H9 (cell line): ENCODE results near the gene CCM2. TPM values are rescaled to one million over a fixed set of nuclear protein-coding genes. Genes with fewer than 3 reads are reported as not detected.

ENCODE experiments used
- DNase-seq: peaks from one replicate; pipeline ENCODE4 v3.0.0-alpha.2; 2017
- H2AFZ ChIP-seq: one replicate; pipeline ENCODE4 v1.6.1; 2013; ENCODE audit warnings: mild to moderate bottlenecking, low read length, control low read depth, moderate library complexity
- H2AK5ac ChIP-seq: 2 replicates; pipeline ENCODE4 v1.6.1; 2013; ENCODE audit warnings: low read length, control low read depth, mixed read lengths; ENCODE audit not compliant: insufficient read length
- H2BK120ac ChIP-seq: one replicate; pipeline ENCODE4 v1.6.1; 2013; ENCODE audit warnings: low read depth, mild to moderate bottlenecking, low read length, control low read depth, inconsistent platforms; ENCODE audit not compliant: poor library complexity, severe bottlenecking
- H2BK12ac ChIP-seq: 2 replicates; pipeline ENCODE4 v1.6.1; 2013; ENCODE audit warnings: low read length, control low read depth, mixed read lengths, low read depth; ENCODE audit not compliant: insufficient read length
- H2BK15ac ChIP-seq: 2 replicates; pipeline ENCODE4 v1.6.1; 2013; ENCODE audit warnings: low read depth, low read length, control low read depth
- H2BK20ac ChIP-seq: one replicate; pipeline ENCODE4 v1.6.1; 2013; ENCODE audit warnings: low read depth, mild to moderate bottlenecking, low read length, control low read depth, inconsistent platforms; ENCODE audit not compliant: poor library complexity, severe bottlenecking
- H2BK5ac ChIP-seq: 2 replicates; pipeline ENCODE4 v1.6.1; 2013; ENCODE audit warnings: low read length, control low read depth, mixed read lengths; ENCODE audit not compliant: insufficient read length
- H3K14ac ChIP-seq: 2 replicates; pipeline ENCODE4 v1.6.1; 2013; ENCODE audit warnings: low read length, control low read depth; ENCODE audit not compliant: insufficient read depth
- H3K18ac ChIP-seq: 2 replicates; pipeline ENCODE4 v1.6.1; 2013; ENCODE audit warnings: low read depth, mild to moderate bottlenecking, mixed read lengths, low read length, control low read depth; ENCODE audit not compliant: insufficient read length
- H3K23ac ChIP-seq: 2 replicates; pipeline ENCODE4 v1.6.1; 2013; ENCODE audit warnings: low read length, control low read depth, mixed read lengths, low read depth; ENCODE audit not compliant: insufficient read length
- H3K23me2 ChIP-seq: 2 replicates; pipeline ENCODE4 v1.6.1; 2013; ENCODE audit warnings: low read depth, mild to moderate bottlenecking, mixed read lengths, low read length, control low read depth; ENCODE audit not compliant: insufficient read length, poor library complexity, severe bottlenecking
- H3K27ac ChIP-seq: 2 replicates; pipeline ENCODE4 v1.5.1; 2013; ENCODE audit warnings: low read length, control low read depth, mixed read lengths, low read depth; ENCODE audit not compliant: insufficient read length
- H3K27me3 ChIP-seq: 2 replicates; pipeline ENCODE4 v1.6.1; 2013; ENCODE audit warnings: low read length, control low read depth, inconsistent platforms; ENCODE audit not compliant: insufficient read depth
- H3K4ac ChIP-seq: 2 replicates; pipeline ENCODE4 v1.6.1; 2013; ENCODE audit warnings: low read depth, mild to moderate bottlenecking, control low read depth, inconsistent platforms, low read length, moderate library complexity
- H3K4me1 ChIP-seq: 2 replicates; pipeline ENCODE4 v1.6.1; 2013; ENCODE audit warnings: low read length, control low read depth, inconsistent platforms; ENCODE audit not compliant: insufficient read depth
- H3K4me2 ChIP-seq: 2 replicates; pipeline ENCODE4 v1.6.1; 2013; ENCODE audit warnings: low read length, control low read depth, mixed read lengths; ENCODE audit not compliant: insufficient read length, insufficient read depth
- H3K56ac ChIP-seq: 2 replicates; pipeline ENCODE4 v1.6.1; 2013; ENCODE audit warnings: low read depth, mild to moderate bottlenecking, mixed read lengths, low read length, control low read depth; ENCODE audit not compliant: insufficient read length
- H3K79me1 ChIP-seq: 2 replicates; pipeline ENCODE4 v1.6.1; 2013; ENCODE audit warnings: low read depth, mild to moderate bottlenecking, moderate library complexity, low read length, control low read depth, inconsistent platforms; ENCODE audit not compliant: insufficient read depth, poor library complexity, severe bottlenecking
- H3K79me2 ChIP-seq: 2 replicates; pipeline ENCODE4 v1.6.1; 2013; ENCODE audit warnings: low read length, control low read depth, inconsistent platforms; ENCODE audit not compliant: insufficient read depth
- H3K9ac ChIP-seq: 2 replicates; pipeline ENCODE4 v1.6.1; 2013; ENCODE audit warnings: low read length, control low read depth, mixed read lengths; ENCODE audit not compliant: insufficient read length; ENCODE audit errors: extremely low read depth
- H3K9me3 ChIP-seq: one replicate; pipeline ENCODE4 v1.6.1; 2013; ENCODE audit warnings: low read depth, low read length, inconsistent platforms; ENCODE audit not compliant: control insufficient read depth
- H3T11ph ChIP-seq: one replicate; pipeline ENCODE4 v1.6.1; 2013; ENCODE audit warnings: mild to moderate bottlenecking, low read length, control low read depth, inconsistent platforms
- H4K20me1 ChIP-seq: one replicate; pipeline ENCODE4 v1.6.1; 2013; ENCODE audit not compliant: control insufficient read depth, insufficient read length, insufficient read depth
- H4K5ac ChIP-seq: 2 replicates; pipeline ENCODE4 v1.6.1; 2013; ENCODE audit warnings: low read depth, mild to moderate bottlenecking, mixed read lengths, low read length, control low read depth; ENCODE audit not compliant: insufficient read length
- H4K8ac ChIP-seq: replicated peaks from 2 replicates; pipeline ENCODE4 v1.6.1; 2013; ENCODE audit warnings: low read length, control low read depth, mixed read lengths, low read depth; ENCODE audit not compliant: insufficient read length
- H4K91ac ChIP-seq: 2 replicates; pipeline ENCODE4 v1.6.1; 2013; ENCODE audit warnings: low read depth, mild to moderate bottlenecking, moderate library complexity, mixed read lengths, low read length, control low read depth; ENCODE audit not compliant: insufficient read length
- H3K27ac Mint-ChIP-seq, 3 experiments: 2 replicates in 2 of 3; 3 replicates in 1 of 3; pipeline ENCODE4 v1.8.0; 2020 to 2021; ENCODE audit warnings: mixed read lengths in 3 of 3, mild to moderate bottlenecking in 1 of 3, moderate library complexity in 1 of 3
- H3K27me3 Mint-ChIP-seq: 2 replicates; pipeline ENCODE4 v1.8.0; 2021; ENCODE audit warnings: low read depth, mild to moderate bottlenecking, moderate library complexity, mixed read lengths
- H3K36me3 Mint-ChIP-seq, 3 experiments: 2 replicates in 2 of 3; 3 replicates in 1 of 3; pipeline ENCODE4 v1.8.0; 2020 to 2021; ENCODE audit warnings: low read depth in 3 of 3, mixed read lengths in 3 of 3; ENCODE audit not compliant: insufficient read depth in 1 of 3
- H3K4me1 Mint-ChIP-seq, 2 experiments: 2 replicates each; pipeline ENCODE4 v1.8.0; 2020; ENCODE audit warnings: mixed read lengths in 2 of 2
- H3K4me3 Mint-ChIP-seq, 2 experiments: 2 replicates in 1 of 2; 3 replicates in 1 of 2; pipeline ENCODE4 v1.8.0; 2020 to 2021; ENCODE audit warnings: mild to moderate bottlenecking in 2 of 2, mixed read lengths in 2 of 2, moderate library complexity in 1 of 2
- H3K9me3 Mint-ChIP-seq, 2 experiments: 2 replicates in 1 of 2; 3 replicates in 1 of 2; pipeline ENCODE4 v1.8.0; 2020; ENCODE audit warnings: mild to moderate bottlenecking in 2 of 2, mixed read lengths in 2 of 2, moderate library complexity in 1 of 2
- WGBS: extraction: QIAGEN DNeasy Blood & Tissue Kit; methylation state at CpG from one replicate; pipeline ENCODE4 v1.1.7; 2013; ENCODE audit warnings: missing lambda C conversion rate, low lambda C conversion rate, mixed read lengths; ENCODE audit not compliant: insufficient read length; ENCODE audit errors: extremely low coverage; 5-methylcytosine and 5-hydroxymethylcytosine counted together
- total RNA-seq: library from RNA; stranded (reverse); gene quantifications from 2 replicates; pipeline ENCODE4 v1.2.1, GENCODE V29; 2021
- TF ChIP-seq, protein P1 (sequence below): fragments of 200-600 bp; sonication (generic); conservative IDR thresholded peaks from 3 replicates; pipeline ENCODE4 v1.8.0; 2021; ENCODE audit warnings: antibody characterized with exemption, mild to moderate bottlenecking

Gene CCM2
- total RNA-seq, 1 experiment from 2014 or later, result 30.4 TPM

DNA sequence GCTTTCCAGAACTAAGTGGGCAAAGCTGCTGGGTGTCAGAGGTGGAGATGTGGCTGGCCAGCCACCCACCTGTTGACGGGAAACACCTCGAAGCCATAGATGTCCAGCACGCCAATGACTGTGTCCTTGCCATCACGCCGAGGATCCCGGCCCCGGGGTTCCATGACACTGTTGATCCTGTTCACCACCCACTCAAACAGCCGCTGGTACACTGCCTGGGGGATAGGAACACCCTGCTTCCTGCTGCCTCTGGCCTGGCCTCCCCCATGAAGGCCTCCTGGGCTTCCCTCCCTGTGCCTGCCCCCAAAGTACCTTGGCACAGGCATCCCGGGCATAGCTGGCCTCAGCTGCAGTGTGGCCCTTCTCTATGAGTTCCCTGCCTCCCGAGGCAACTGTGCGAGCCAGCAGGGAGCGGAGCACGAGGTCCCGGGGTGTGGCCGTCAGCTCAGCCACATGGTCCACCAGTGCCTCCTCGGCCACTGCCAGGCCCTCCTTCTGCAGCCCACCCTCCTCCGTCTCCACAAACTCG is 29.4 kb upstream of the CCM2 start:
- H3K4me1 ChIP-seq, result no peaks in the 10 kb centered on the region
- H2BK5ac ChIP-seq, result no peak overlapping the region
- H2AK5ac ChIP-seq, result no peak overlapping the region
- no peaks in the 10 kb centered on the region for H3K9me3 Mint-ChIP-seq
- no peak overlapping the region for H3T11ph ChIP-seq
- H3K56ac ChIP-seq, result no peak overlapping the region
- H3K27ac Mint-ChIP-seq, result no peak overlapping the region
- H3K27me3 Mint-ChIP-seq, result no peaks in the 10 kb centered on the region; the same call in 1 of the 2 replicates
- TF ChIP-seq, protein P1, sequence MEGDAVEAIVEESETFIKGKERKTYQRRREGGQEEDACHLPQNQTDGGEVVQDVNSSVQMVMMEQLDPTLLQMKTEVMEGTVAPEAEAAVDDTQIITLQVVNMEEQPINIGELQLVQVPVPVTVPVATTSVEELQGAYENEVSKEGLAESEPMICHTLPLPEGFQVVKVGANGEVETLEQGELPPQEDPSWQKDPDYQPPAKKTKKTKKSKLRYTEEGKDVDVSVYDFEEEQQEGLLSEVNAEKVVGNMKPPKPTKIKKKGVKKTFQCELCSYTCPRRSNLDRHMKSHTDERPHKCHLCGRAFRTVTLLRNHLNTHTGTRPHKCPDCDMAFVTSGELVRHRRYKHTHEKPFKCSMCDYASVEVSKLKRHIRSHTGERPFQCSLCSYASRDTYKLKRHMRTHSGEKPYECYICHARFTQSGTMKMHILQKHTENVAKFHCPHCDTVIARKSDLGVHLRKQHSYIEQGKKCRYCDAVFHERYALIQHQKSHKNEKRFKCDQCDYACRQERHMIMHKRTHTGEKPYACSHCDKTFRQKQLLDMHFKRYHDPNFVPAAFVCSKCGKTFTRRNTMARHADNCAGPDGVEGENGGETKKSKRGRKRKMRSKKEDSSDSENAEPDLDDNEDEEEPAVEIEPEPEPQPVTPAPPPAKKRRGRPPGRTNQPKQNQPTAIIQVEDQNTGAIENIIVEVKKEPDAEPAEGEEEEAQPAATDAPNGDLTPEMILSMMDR, result no peak
- H4K8ac ChIP-seq, result no peak overlapping the region
- no peaks in the 10 kb centered on the region for H3K79me2 ChIP-seq
- no peak overlapping the region for H3K27ac ChIP-seq
- H3K9me3 ChIP-seq, result no peaks in the 10 kb centered on the region
- H2AFZ ChIP-seq, result no peak overlapping the region
- H2BK120ac ChIP-seq, result no peak overlapping the region
- no peak for DNase-seq
- no peaks in the 10 kb centered on the region for H3K79me1 ChIP-seq
- no peak overlapping the region for H3K4me3 Mint-ChIP-seq
- peaks cover 0 to 5% of the 10 kb centered on the region in 2 experiments; a peak in 3 of 4 replicates for H3K4me1 Mint-ChIP-seq
- no peaks in the 10 kb centered on the region for H3K27me3 ChIP-seq
- H2BK12ac ChIP-seq, result no peak overlapping the region
- H2BK20ac ChIP-seq, result no peak overlapping the region
- no peak overlapping the region for H2BK15ac ChIP-seq
- no peak overlapping the region for H3K9ac ChIP-seq
- no peak overlapping the region for H3K4ac ChIP-seq
- H4K20me1 ChIP-seq, result no peaks in the 10 kb centered on the region
- H4K5ac ChIP-seq, result no peak overlapping the region
- no peak overlapping the region for H3K18ac ChIP-seq
- WGBS, result no CpG with 5 or more reads among the region's 18 CpGs
- no peak overlapping the region for H4K91ac ChIP-seq
- H3K23ac ChIP-seq, result no peak overlapping the region
- no peaks in the 10 kb centered on the region; a peak in 1 of 7 replicates for H3K36me3 Mint-ChIP-seq
- no peaks in the 10 kb centered on the region for H3K23me2 ChIP-seq
- H3K4me2 ChIP-seq, result no peak overlapping the region
- H3K14ac ChIP-seq, result no peak overlapping the region
